ENCODE measurements around the gene RALGDS.

- TF ChIP-seq CTCF (tag by site-specific recombination; IDR thresholded peaks at IDR 0.05) (no peak), TCF7L2 (IDR thresholded peaks at IDR 0.05; ENCODE audit: borderline replicate concordance, low read depth, low read length) (no peak), ZBTB8A (tag by site-specific recombination; IDR thresholded peaks at IDR 0.05) (no peak), ZNF830 (tag by site-specific recombination; IDR thresholded peaks at IDR 0.05; ENCODE audit: low read depth) (no peak), ZNF449 (tag by site-specific recombination; IDR thresholded peaks at IDR 0.05) (no peak), SP2 (tag by site-specific recombination; IDR thresholded peaks at IDR 0.05) (no peak), REST (tag by site-specific recombination; IDR thresholded peaks at IDR 0.05) (no peak), KLF8 (tag by site-specific recombination; IDR thresholded peaks at IDR 0.05) (no peak), ZNF792 (tag by site-specific recombination; IDR thresholded peaks at IDR 0.05) (no peak), KLF10 (tag by site-specific recombination; IDR thresholded peaks at IDR 0.05) (no peak)
These were observed 47.7 kb downstream of the RALGDS start for GRCh38 chr9:133073086-133074014.
